GM23338 (cell line): ENCODE results near the gene ZNF831. TPM values are rescaled to one million over a fixed set of nuclear protein-coding genes. Genes with fewer than 3 reads are reported as not detected.
A peak's percentile ranks its signal among the peaks of the same experiment; 100 is the strongest.

Experiments
- ATAC-seq: fragments of 200-7000 bp; cut with Tn5 transposase; 3 replicates; pipeline ENCODE4 v1.9.1; 2020
- DNase-seq: peaks from one replicate; pipeline ENCODE4 v3.0.0-alpha.2; 2015; ENCODE audit warnings: low spot score
- H2AFZ ChIP-seq: fragments of 200-600 bp; sonication (generic); 2 replicates; pipeline ENCODE4 v1.8.0; 2016; ENCODE audit warnings: antibody characterized with exemption, mild to moderate bottlenecking, moderate library complexity
- H3F3A ChIP-seq: fragments of 200-600 bp; sonication (generic); replicated peaks from 2 replicates; pipeline ENCODE4 v1.8.0; 2017; ENCODE audit warnings: antibody characterized with exemption, mixed run types, low read depth
- H3K27ac ChIP-seq: fragments of 200-600 bp; sonication (generic); 2 replicates; pipeline ENCODE4 v1.6.1; 2016; ENCODE audit warnings: low read depth
- H3K27me3 ChIP-seq: fragments of 200-600 bp; sonication (generic); 2 replicates; pipeline ENCODE4 v1.8.0; 2016; ENCODE audit warnings: mild to moderate bottlenecking, mixed run types, moderate library complexity; ENCODE audit not compliant: insufficient read depth
- H3K36me3 ChIP-seq: fragments of 200-600 bp; sonication (generic); 2 replicates; pipeline ENCODE4 v1.8.0; 2016; ENCODE audit warnings: mild to moderate bottlenecking; ENCODE audit not compliant: insufficient read depth
- H3K4me1 ChIP-seq: fragments of 200-600 bp; sonication (generic); 2 replicates; pipeline ENCODE4 v1.8.0; 2016; ENCODE audit warnings: mild to moderate bottlenecking, moderate library complexity; ENCODE audit not compliant: insufficient read depth
- H3K4me2 ChIP-seq: fragments of 200-600 bp; sonication (generic); 2 replicates; pipeline ENCODE4 v1.7.1; 2017; ENCODE audit warnings: mixed run types
- H3K4me3 ChIP-seq: fragments of 200-600 bp; sonication (generic); 2 replicates; pipeline ENCODE4 v1.6.1; 2016; ENCODE audit warnings: mixed run types
- H3K79me2 ChIP-seq: fragments of 200-600 bp; sonication (generic); replicated peaks from 2 replicates; pipeline ENCODE4 v1.8.0; 2017; ENCODE audit warnings: mild to moderate bottlenecking; ENCODE audit not compliant: insufficient read depth
- H3K9me2 ChIP-seq: fragments of 200-600 bp; sonication (generic); 2 replicates; pipeline ENCODE4 v1.8.0; 2017; ENCODE audit not compliant: insufficient read depth
- H4K20me1 ChIP-seq: fragments of 200-600 bp; sonication (generic); replicated peaks from 2 replicates; pipeline ENCODE4 v1.8.0; 2017; ENCODE audit warnings: mild to moderate bottlenecking; ENCODE audit not compliant: insufficient read depth
- H3K27ac Mint-ChIP-seq: 2 replicates; pipeline ENCODE4 v1.8.0; 2020; ENCODE audit warnings: inconsistent platforms, mild to moderate bottlenecking, moderate library complexity, mixed read lengths
- H3K27me3 Mint-ChIP-seq: 3 replicates; pipeline ENCODE4 v1.8.0; 2022; ENCODE audit warnings: low read depth, mild to moderate bottlenecking, moderate library complexity, mixed read lengths, inconsistent platforms; ENCODE audit not compliant: insufficient read depth, poor library complexity
- H3K36me3 Mint-ChIP-seq: 3 replicates; pipeline ENCODE4 v1.8.0; 2021; ENCODE audit warnings: low read depth, mild to moderate bottlenecking, inconsistent platforms, moderate library complexity, mixed read lengths
- H3K4me1 Mint-ChIP-seq: 3 replicates; pipeline ENCODE4 v1.8.0; 2020; ENCODE audit warnings: mild to moderate bottlenecking, inconsistent platforms, mixed read lengths
- H3K4me3 Mint-ChIP-seq: 3 replicates; pipeline ENCODE4 v1.8.0; 2021; ENCODE audit warnings: moderate library complexity, mild to moderate bottlenecking, inconsistent platforms, mixed read lengths
- H3K9me3 Mint-ChIP-seq: 3 replicates; pipeline ENCODE4 v1.8.0; 2020; ENCODE audit warnings: moderate library complexity, mild to moderate bottlenecking, inconsistent platforms, mixed read lengths
- CREB1 ChIP-seq: fragments of 250-450 bp; sonication (Bioruptor Pico); IDR thresholded peaks from 2 replicates; pipeline ENCODE4 v1.5.0; 2020; ENCODE audit warnings: low read depth, mild to moderate bottlenecking, moderate library complexity
- CTCF ChIP-seq, 2 experiments: fragments of 200-600 bp in 1 of 2; sonication (generic) in 1 of 2; conservative IDR thresholded peaks; 2 replicates each; pipeline versions ENCODE4 v1.5.1 to v1.6.1; 2016 to 2017; ENCODE audit warnings: antibody characterized with exemption in 2 of 2, low read depth in 2 of 2, mild to moderate bottlenecking in 2 of 2, moderate library complexity in 1 of 2
- JUNB ChIP-seq: IDR thresholded peaks from one replicate; pipeline ENCODE4 v1.6.1; 2016; ENCODE audit warnings: antibody characterized with exemption; ENCODE audit not compliant: unreplicated experiment
- NANOG ChIP-seq: IDR thresholded peaks from 2 replicates; pipeline ENCODE4 v1.6.1; 2016; ENCODE audit warnings: antibody characterized with exemption, borderline replicate concordance
- REST ChIP-seq: IDR thresholded peaks from one replicate; pipeline ENCODE4 v1.6.1; 2018; ENCODE audit warnings: antibody characterized with exemption; ENCODE audit not compliant: unreplicated experiment
- STAT1 ChIP-seq: IDR thresholded peaks from one replicate; pipeline ENCODE4 v1.6.1; 2016; ENCODE audit warnings: antibody characterized with exemption; ENCODE audit not compliant: unreplicated experiment
- ZNF114 ChIP-seq: fragments of 250-450 bp; sonication (Bioruptor Pico); IDR thresholded peaks from 2 replicates; pipeline ENCODE4 v1.5.0; 2020; ENCODE audit warnings: mild to moderate bottlenecking, moderate library complexity
- ZNF462 ChIP-seq: fragments of 250-450 bp; sonication (Bioruptor Pico); IDR thresholded peaks from 2 replicates; pipeline ENCODE4 v1.5.0; 2020; ENCODE audit warnings: mild to moderate bottlenecking, moderate library complexity
- polyA plus RNA-seq: library from polyadenylated mRNA; unstranded; fragments of >200 nt; fragmentation: Nextera tagmentation; extraction: Ambion mirVana; gene quantifications from 2 replicates; pipeline ENCODE4 v1.2.1, GENCODE V29; 2016
- total RNA-seq: library from RNA; depleted of rRNA; stranded (reverse); fragments of >200 nt; shearing (Covaris generic); gene quantifications from 2 replicates; pipeline ENCODE4 v1.2.3, GENCODE V29; 2014
- TF ChIP-seq, protein P1 (sequence below): IDR thresholded peaks from 2 replicates; pipeline ENCODE4 v1.6.1; 2016; ENCODE audit warnings: antibody characterized with exemption

Gene ZNF831
- total and polyA plus RNA-seq, 2 experiments from 2014 or later, result not detected

GRCh38 chr20:59205044-59205443 lies 41.4 kb downstream of the ZNF831 start:
- no peak for ATAC-seq
- H3K27ac Mint-ChIP-seq, result peak overlapping the region; percentile 3; the same call in 1 of the 2 replicates
- no peak overlapping the region for H3K4me3 ChIP-seq
- H4K20me1 ChIP-seq, result no peaks in the 10 kb centered on the region
- H2AFZ ChIP-seq, result peak overlapping the region; percentile 76
- peaks cover 36% of the 10 kb centered on the region for H3K4me1 Mint-ChIP-seq
- peak overlapping the region; percentile 38; the same call in 1 of the 2 replicates for H3K4me2 ChIP-seq
- H3K27me3 Mint-ChIP-seq, result peaks cover 17% of the 10 kb centered on the region
- H3F3A ChIP-seq, result no peaks in the 10 kb centered on the region
- H3K36me3 ChIP-seq, result no peaks in the 10 kb centered on the region
- no peak for DNase-seq
- peaks cover 24% of the 10 kb centered on the region for H3K4me1 ChIP-seq
- H3K27me3 ChIP-seq, result no peaks in the 10 kb centered on the region
- H3K27ac ChIP-seq, result no peak overlapping the region
- H3K4me3 Mint-ChIP-seq, result no peak overlapping the region
- no peaks in the 10 kb centered on the region for H3K79me2 ChIP-seq
- no peak for TF ChIP-seq ZNF114 (CRISPR knock-in tag)
- no peak for TF ChIP-seq NANOG
- TF ChIP-seq CTCF (conservative IDR thresholded peaks at IDR 0.05; ENCODE audit: low read depth in 2 of 2), result no peak
- TF ChIP-seq STAT1, result no peak
- H3K9me3 Mint-ChIP-seq, result no peaks in the 10 kb centered on the region; the same call in 2 of the 3 replicates
- peaks cover 5% of the 10 kb centered on the region; the same call in 1 of the 2 replicates for H3K9me2 ChIP-seq
- H3K36me3 Mint-ChIP-seq, result no peaks in the 10 kb centered on the region

- Mint-ChIP-seq H3K4me3 (no peak overlapping the region), H3K27me3 (peaks cover 19% of the 10 kb centered on the region), H3K36me3 (no peaks in the 10 kb centered on the region), H3K27ac (no peak overlapping the region), H3K4me1 (peaks cover 27% of the 10 kb centered on the region), H3K9me3 (no peaks in the 10 kb centered on the region)
- Histone ChIP-seq H2AFZ (peak overlapping the region; percentile 26), H3K27me3 (no peaks in the 10 kb centered on the region), H3K9me2 (peaks cover 5% of the 10 kb centered on the region; the same call in 1 of the 2 replicates), H3K27ac (no peak overlapping the region), H3K4me3 (no peak overlapping the region), H3K79me2 (no peaks in the 10 kb centered on the region), H3K4me2 (no peak overlapping the region), H3K36me3 (no peaks in the 10 kb centered on the region), H3K4me1 (peaks cover 14% of the 10 kb centered on the region), H4K20me1 (no peaks in the 10 kb centered on the region), H3F3A (no peaks in the 10 kb centered on the region)
- ATAC-seq, result no peak
- no peak for DNase-seq
- TF ChIP-seq JUNB, result no peak
- no peak for TF ChIP-seq REST
- no peak for TF ChIP-seq NANOG
- no peak for TF ChIP-seq STAT1
- TF ChIP-seq CREB1 (CRISPR knock-in tag), result no peak
- no peak for TF ChIP-seq ZNF462
- TF ChIP-seq, protein P1, sequence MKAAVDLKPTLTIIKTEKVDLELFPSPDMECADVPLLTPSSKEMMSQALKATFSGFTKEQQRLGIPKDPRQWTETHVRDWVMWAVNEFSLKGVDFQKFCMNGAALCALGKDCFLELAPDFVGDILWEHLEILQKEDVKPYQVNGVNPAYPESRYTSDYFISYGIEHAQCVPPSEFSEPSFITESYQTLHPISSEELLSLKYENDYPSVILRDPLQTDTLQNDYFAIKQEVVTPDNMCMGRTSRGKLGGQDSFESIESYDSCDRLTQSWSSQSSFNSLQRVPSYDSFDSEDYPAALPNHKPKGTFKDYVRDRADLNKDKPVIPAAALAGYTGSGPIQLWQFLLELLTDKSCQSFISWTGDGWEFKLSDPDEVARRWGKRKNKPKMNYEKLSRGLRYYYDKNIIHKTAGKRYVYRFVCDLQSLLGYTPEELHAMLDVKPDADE, result no peak
Measured at GRCh38 chr20:59207235-59207634, 43.6 kb downstream of the ZNF831 start.
